Stimulated activated effector memory CD8-positive, alpha-beta T cell treated with anti-CD3 and anti-CD28 coated beads, Interleukin-12 subunit alpha, Interleukin-12 subunit beta, amount 100 ng/mL, for 72 hours (primary cell): ENCODE data around the gene TP53BP1.

Experiments
- ATAC-seq: fragments of 150-1000 bp; cut with Tn5 transposase; 2 replicates; pipeline ENCODE4 v1.10.0; 2021
- DNase-seq, 2 donors: peaks; one replicate each; pipeline ENCODE4 v3.0.0; 2021 to 2022; ENCODE audit warnings: low spot score in 2 of 2
- H3K27ac Mint-ChIP-seq: one replicate; pipeline ENCODE4 v1.8.0; 2022; ENCODE audit warnings: mild to moderate bottlenecking, mixed read lengths
- H3K36me3 Mint-ChIP-seq: one replicate; pipeline ENCODE4 v1.8.0; 2022; ENCODE audit warnings: mild to moderate bottlenecking, mixed read lengths
- H3K4me1 Mint-ChIP-seq: one replicate; pipeline ENCODE4 v1.8.0; 2022; ENCODE audit warnings: mixed read lengths
- H3K4me3 Mint-ChIP-seq: one replicate; pipeline ENCODE4 v1.8.0; 2022; ENCODE audit warnings: mild to moderate bottlenecking, mixed read lengths
- H3K9me3 Mint-ChIP-seq: one replicate; pipeline ENCODE4 v1.8.0; 2022; ENCODE audit warnings: mixed read lengths

The TP53BP1 gene

DNA sequence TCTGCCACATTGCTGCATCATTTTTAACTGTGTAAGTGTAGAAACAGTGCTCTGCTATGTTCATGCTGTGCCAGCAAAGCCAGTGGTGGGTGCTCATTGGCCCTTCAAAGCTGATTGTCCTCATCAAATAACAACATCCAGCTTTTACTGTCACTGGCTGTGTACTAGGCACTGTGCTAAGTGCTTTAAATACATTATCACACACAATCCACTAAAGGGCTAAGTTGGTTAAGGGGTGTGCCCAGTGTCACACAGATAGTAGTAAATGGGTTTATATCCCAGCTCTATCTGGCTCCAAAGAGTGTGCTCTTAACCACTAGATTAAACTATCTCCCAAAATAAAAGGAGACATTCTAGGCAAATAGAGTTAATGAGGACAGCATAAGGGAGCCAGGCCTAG, 114.4 kb downstream of the TP53BP1 start:
- Mint-ChIP-seq H3K4me3 (no peak overlapping the region), H3K36me3 (peaks cover 75% of the 10 kb centered on the region), H3K9me3 (no peaks in the 10 kb centered on the region), H3K4me1 (peaks cover 14% of the 10 kb centered on the region), H3K27ac (no peak overlapping the region)
- no peak for ATAC-seq
- no peak for DNase-seq

DNA sequence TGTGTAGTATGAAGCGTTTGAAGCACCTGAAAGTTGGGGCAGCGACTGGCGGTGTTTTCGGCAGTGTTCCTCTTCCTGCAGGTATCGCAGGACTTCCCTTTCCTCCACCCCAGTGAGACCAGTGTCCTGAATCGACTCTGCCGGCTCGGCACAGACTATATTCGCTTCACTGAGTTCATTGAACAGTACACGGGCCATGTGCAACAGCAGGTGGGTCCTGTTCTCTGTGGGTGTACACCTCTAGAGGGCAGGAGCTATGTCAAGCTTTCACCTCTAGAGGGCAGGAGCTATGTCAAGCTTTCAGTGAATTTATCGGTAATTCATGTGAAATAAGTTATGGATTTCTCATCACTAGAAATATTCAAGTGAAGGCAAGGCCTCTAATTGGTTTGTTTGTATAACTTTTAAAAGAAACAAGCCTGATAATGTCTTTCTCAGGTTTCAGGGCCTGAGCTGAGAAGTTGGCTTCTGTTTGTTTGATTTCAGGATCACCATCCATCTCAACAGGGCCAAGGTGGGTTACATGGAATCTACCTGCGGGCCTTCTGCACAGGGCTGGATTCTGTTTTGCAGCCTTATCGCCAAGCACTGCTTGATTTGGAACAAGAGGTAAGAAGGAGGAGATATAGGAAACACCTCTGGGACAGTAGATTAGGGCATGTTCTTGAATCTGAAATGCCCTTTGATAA, 116.8 kb downstream of the TP53BP1 start:
- no peak overlapping the region for H3K4me3 Mint-ChIP-seq
- no peak overlapping the region for H3K27ac Mint-ChIP-seq
- no peak for DNase-seq

DNA sequence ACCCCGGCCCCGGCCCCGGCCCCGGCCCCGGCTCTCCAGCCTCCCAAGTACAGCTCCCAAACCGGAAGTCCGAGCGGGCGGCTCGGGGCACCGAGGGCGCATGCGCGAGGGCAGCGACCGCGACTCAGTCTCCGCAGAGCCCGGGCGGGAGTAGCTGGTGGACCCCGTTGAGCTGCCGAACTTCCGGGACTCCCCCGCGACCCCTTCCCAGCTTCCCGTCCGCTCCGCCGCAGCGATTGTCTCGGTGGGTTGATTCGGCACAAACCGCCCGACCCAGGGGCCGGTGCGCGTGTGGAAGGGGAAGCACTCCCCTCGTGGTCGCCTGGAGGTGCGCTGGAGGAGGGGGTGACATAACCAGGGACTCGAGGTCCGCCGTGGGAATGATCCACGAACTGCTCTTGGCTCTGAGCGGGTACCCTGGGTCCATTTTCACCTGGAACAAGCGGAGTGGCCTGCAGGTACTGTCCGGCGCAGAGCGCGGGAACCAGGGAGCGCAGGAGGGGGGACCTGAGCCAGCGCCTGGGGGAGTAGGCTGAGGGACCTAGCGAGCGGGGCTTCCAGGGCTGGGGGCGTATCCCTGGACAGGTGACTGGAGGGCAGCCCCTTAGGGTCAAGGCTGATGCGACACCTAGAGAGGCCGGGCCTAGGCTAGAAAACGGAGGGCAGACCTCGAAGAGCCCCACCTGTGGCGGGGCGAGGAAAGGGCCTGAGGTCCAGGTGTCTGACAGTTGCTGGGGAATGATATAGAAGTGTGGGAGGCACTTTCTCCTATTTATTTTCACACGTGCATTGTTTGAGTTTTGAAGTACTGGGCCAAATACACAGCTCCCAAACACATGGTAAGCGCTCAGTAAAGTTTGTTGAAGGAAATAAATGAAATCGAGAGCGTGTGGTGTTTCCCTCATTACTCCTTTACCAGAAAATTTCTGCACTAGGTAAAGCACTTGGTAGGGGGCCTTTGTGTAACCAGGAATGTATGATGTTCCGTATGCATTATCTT, 121.7 kb downstream of the TP53BP1 start, which contains the start of the genes TUBGCP4 and ZSCAN29:
Gene TUBGCP4, plus strand, starts transcription at position 127 of the 1,000 bp plus-strand sequence. Its CDS starts 254 bp downstream, at position 381.
Gene ZSCAN29, minus strand, starts transcription at position 69 of the 1,000 bp plus-strand sequence. CDS start 1,130 bp downstream, outside the sequence.
- Mint-ChIP-seq H3K4me3 (peak within 1 kb of the TSS; percentile 91), H3K36me3 (peaks cover 38% of the 10 kb centered on the region), H3K9me3 (peaks cover 11% of the 10 kb centered on the region), H3K27ac (peak within 1 kb of the TSS; percentile 93), H3K4me1 (peaks cover 54% of the 10 kb centered on the region)
- peak; percentile 92 for ATAC-seq
- DNase-seq: peak; percentile 84 to 93

More for the DNA sequence above, 116.8 kb downstream of the TP53BP1 start:
- peaks cover 55% of the 10 kb centered on the region for H3K36me3 Mint-ChIP-seq
- peak; percentile 61 for ATAC-seq
- H3K9me3 Mint-ChIP-seq: no peaks in the 10 kb centered on the region
- peaks cover 32% of the 10 kb centered on the region for H3K4me1 Mint-ChIP-seq

GRCh38 chr15:43370310-43370974, 122.5 kb downstream of the TP53BP1 start:
- peak overlapping the region; percentile 93 for H3K27ac Mint-ChIP-seq
- DNase-seq (no peak), ATAC-seq (peak; percentile 74)
- H3K4me3 Mint-ChIP-seq: peak overlapping the region; percentile 91
- peaks cover 48% of the 10 kb centered on the region for H3K4me1 Mint-ChIP-seq
- peaks cover 12% of the 10 kb centered on the region for H3K9me3 Mint-ChIP-seq
- peaks cover 45% of the 10 kb centered on the region for H3K36me3 Mint-ChIP-seq

DNA sequence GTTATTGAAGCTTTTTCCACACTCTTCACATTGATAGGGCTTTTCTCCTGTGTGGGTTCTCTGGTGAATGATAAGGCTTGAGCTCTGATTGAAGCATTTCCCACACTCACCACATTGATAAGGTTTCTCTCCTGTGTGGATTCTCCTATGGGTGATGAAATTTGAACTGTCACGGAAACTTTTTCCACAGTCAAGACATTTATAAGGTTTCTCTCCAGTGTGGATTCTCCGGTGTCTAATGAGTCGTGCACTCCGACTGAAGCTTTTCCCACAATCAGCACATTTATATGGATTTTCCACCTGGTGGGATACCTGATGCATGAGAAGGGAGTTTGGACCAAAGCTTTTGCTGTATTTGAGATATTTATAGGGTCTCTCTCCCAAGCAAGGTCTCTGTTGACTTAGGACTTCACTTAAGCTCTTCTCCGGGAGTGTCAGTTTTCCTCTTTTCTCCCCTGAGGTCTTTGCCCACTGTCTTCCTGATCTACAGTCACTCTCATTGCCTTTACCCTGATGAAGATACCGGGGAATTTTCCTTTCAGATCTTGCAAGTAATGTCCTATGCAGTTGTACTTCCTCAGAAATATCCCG, 131.5 kb downstream of the TP53BP1 start:
- DNase-seq (no peak), ATAC-seq (no peak)
- H3K27ac Mint-ChIP-seq: no peak overlapping the region
- no peak overlapping the region for H3K4me3 Mint-ChIP-seq
- no peaks in the 10 kb centered on the region for H3K4me1 Mint-ChIP-seq
- H3K36me3 Mint-ChIP-seq: peaks cover 70% of the 10 kb centered on the region
- peaks cover 34% of the 10 kb centered on the region for H3K9me3 Mint-ChIP-seq

GRCh38 chr15:43360821-43361220, 132.1 kb downstream of the TP53BP1 start:
- Mint-ChIP-seq H3K36me3 (peaks cover 64% of the 10 kb centered on the region), H3K4me3 (no peak overlapping the region), H3K9me3 (peaks cover 31% of the 10 kb centered on the region), H3K4me1 (no peaks in the 10 kb centered on the region), H3K27ac (no peak overlapping the region)
- DNase-seq: no peak
- no peak for ATAC-seq
